HepG2 (cell line): ENCODE measurements around the gene HDLBP. TPM values are rescaled to one million over a fixed set of nuclear protein-coding genes. Genes with fewer than 3 reads are reported as not detected.

ENCODE experiments used
- ATF1 ChIP-seq: IDR thresholded peaks from 2 replicates; pipeline ENCODE4 v1.6.1; 2016; ENCODE audit warnings: mild to moderate bottlenecking, control low read depth
- CBFB ChIP-seq: sonication (generic); formaldehyde crosslinking; IDR thresholded peaks from 2 replicates; pipeline ENCODE4 v1.4.0; 2020; ENCODE audit warnings: missing genetic modification reagents
- CERS6 ChIP-seq: sonication (generic); formaldehyde crosslinking; IDR thresholded peaks from 2 replicates; pipeline ENCODE4 v1.5.0; 2020; ENCODE audit warnings: missing genetic modification reagents
- CSRNP1 ChIP-seq: sonication (generic); formaldehyde crosslinking; IDR thresholded peaks from 2 replicates; pipeline ENCODE4 v1.8.1; 2023; ENCODE audit warnings: mild to moderate bottlenecking, missing genetic modification reagents
- E2F5 ChIP-seq: sonication (generic); formaldehyde crosslinking; conservative IDR thresholded peaks from 2 replicates; pipeline ENCODE4 v1.4.0; 2020; ENCODE audit warnings: missing genetic modification reagents
- GABPB1 ChIP-seq: IDR thresholded peaks from 2 replicates; pipeline ENCODE4 v1.6.1; 2016; ENCODE audit warnings: mild to moderate bottlenecking, missing genetic modification reagents, moderate library complexity, missing compliant biosample characterization
- MYNN ChIP-seq: sonication (generic); formaldehyde crosslinking; IDR thresholded peaks from 2 replicates; pipeline ENCODE4 v1.4.0; 2020; ENCODE audit warnings: mild to moderate bottlenecking, low read depth, missing genetic modification reagents
- RCOR2 ChIP-seq: IDR thresholded peaks from 2 replicates; pipeline ENCODE4 v1.6.1; 2016; ENCODE audit warnings: missing biosample characterization, missing genetic modification reagents
- SETDB1 ChIP-seq: sonication (generic); formaldehyde crosslinking; IDR thresholded peaks from 2 replicates; pipeline ENCODE4 v1.5.1; 2020; ENCODE audit warnings: missing genetic modification reagents, mild to moderate bottlenecking, borderline replicate concordance
- SKIL ChIP-seq: sonication (generic); formaldehyde crosslinking; IDR thresholded peaks from 2 replicates; pipeline ENCODE4 v1.8.0; 2022; ENCODE audit warnings: missing genetic modification reagents, mild to moderate bottlenecking, moderate library complexity, borderline replicate concordance
- SOX6 ChIP-seq, 2 experiments: fragments of 450-650 bp in 1 of 2; sonication (generic) in 1 of 2; formaldehyde crosslinking in 1 of 2; IDR thresholded peaks; 2 replicates each; pipeline versions ENCODE4 v1.4.0 to v1.6.1; 2017 to 2020; ENCODE audit warnings: antibody characterized with exemption in 1 of 2, mild to moderate bottlenecking in 1 of 2, missing genetic modification reagents in 1 of 2
- TRIM22 ChIP-seq: fragments of 450-650 bp; IDR thresholded peaks from 2 replicates; pipeline ENCODE4 v1.6.1; 2017
- TSC22D2 ChIP-seq: sonication (generic); formaldehyde crosslinking; IDR thresholded peaks from 2 replicates; pipeline ENCODE4 v1.5.1; 2020; ENCODE audit warnings: missing genetic modification reagents, mild to moderate bottlenecking, borderline replicate concordance
- ZFYVE20 ChIP-seq: sonication (generic); formaldehyde crosslinking; IDR thresholded peaks from 2 replicates; pipeline ENCODE4 v1.8.0; 2023; ENCODE audit warnings: low read depth, mild to moderate bottlenecking, moderate library complexity, missing genetic modification reagents, borderline replicate concordance
- ZKSCAN8 ChIP-seq: IDR thresholded peaks from 2 replicates; pipeline ENCODE4 v1.6.1; 2016; ENCODE audit warnings: borderline replicate concordance, missing genetic modification reagents, missing compliant biosample characterization
- ZNF12 ChIP-seq: sonication (generic); formaldehyde crosslinking; IDR thresholded peaks from 2 replicates; pipeline ENCODE4 v1.5.0; 2020; ENCODE audit warnings: missing genetic modification reagents
- ZNF550 ChIP-seq: sonication (generic); formaldehyde crosslinking; IDR thresholded peaks from 2 replicates; pipeline ENCODE4 v1.4.0; 2020; ENCODE audit warnings: mild to moderate bottlenecking, missing genetic modification reagents, borderline replicate concordance
- ZNF563 ChIP-seq: sonication (generic); formaldehyde crosslinking; IDR thresholded peaks from 2 replicates; pipeline ENCODE4 v1.8.0; 2022; ENCODE audit warnings: mild to moderate bottlenecking, moderate library complexity, missing genetic modification reagents
- ZNF766 ChIP-seq: sonication (generic); formaldehyde crosslinking; IDR thresholded peaks from 2 replicates; pipeline ENCODE4 v1.5.0; 2020; ENCODE audit warnings: missing genetic modification reagents, borderline replicate concordance
- ZNF792 ChIP-seq: IDR thresholded peaks from 2 replicates; pipeline ENCODE4 v1.6.1; 2016
- polyA plus RNA-seq, 8 experiments: library from polyadenylated mRNA; depleted of rRNA in 3 of 8; stranded (reverse) in 7 of 8; unstranded in 1 of 8; fragments of >200 nt; fragmentation: Illumina TruSeq in 4 of 8; extraction: Trizol in 4 of 8; gene quantifications; 2 replicates each; pipeline versions ENCODE4 v1.2.1 to v1.2.3, GENCODE V29; 2011 to 2016; ENCODE audit warnings: low read depth in 4 of 8, missing spikeins in 1 of 8, mixed read lengths in 1 of 8; ENCODE audit not compliant: insufficient read depth in 1 of 8
- total RNA-seq, 5 experiments: library from RNA; depleted of rRNA; stranded (reverse); fragments of >200 nt; fragmentation: Illumina TruSeq; extraction: Trizol; gene quantifications; 2 replicates each; pipeline ENCODE4 v1.2.3, GENCODE V29; 2016; ENCODE audit warnings: low read depth in 1 of 5
- TF ChIP-seq, protein P1 (sequence below): IDR thresholded peaks from 2 replicates; pipeline ENCODE4 v1.6.1; 2018; ENCODE audit warnings: missing genetic modification reagents, mild to moderate bottlenecking, missing compliant biosample characterization

HDLBP gene
- total and polyA plus RNA-seq, 2 of the 13 experiments (the other 11 are each of a cell fraction or from before 2014, with no cell fraction given), result 464 to 707 TPM

- TF ChIP-seq ZKSCAN8 (CRISPR knock-in tag), result no peak
- TF ChIP-seq ZNF550, result peak; percentile 92
- TF ChIP-seq E2F5, result no peak; the same call in 1 of the 2 replicates
- TF ChIP-seq SOX6 (IDR thresholded peaks at IDR 0.05), result no peak
- peak; percentile 56; the same call in 1 of the 2 replicates for TF ChIP-seq SOX6 (CRISPR knock-in tag; IDR thresholded peaks at IDR 0.05)
- no peak for TF ChIP-seq RCOR2
- TF ChIP-seq ZNF563, result peak; percentile 61; the same call in 1 of the 2 replicates
- no peak; the same call in 1 of the 2 replicates for TF ChIP-seq ZNF766 (CRISPR knock-in tag)
- TF ChIP-seq GABPB1 (CRISPR knock-in tag), result peak; percentile 80
- TF ChIP-seq, protein P1, sequence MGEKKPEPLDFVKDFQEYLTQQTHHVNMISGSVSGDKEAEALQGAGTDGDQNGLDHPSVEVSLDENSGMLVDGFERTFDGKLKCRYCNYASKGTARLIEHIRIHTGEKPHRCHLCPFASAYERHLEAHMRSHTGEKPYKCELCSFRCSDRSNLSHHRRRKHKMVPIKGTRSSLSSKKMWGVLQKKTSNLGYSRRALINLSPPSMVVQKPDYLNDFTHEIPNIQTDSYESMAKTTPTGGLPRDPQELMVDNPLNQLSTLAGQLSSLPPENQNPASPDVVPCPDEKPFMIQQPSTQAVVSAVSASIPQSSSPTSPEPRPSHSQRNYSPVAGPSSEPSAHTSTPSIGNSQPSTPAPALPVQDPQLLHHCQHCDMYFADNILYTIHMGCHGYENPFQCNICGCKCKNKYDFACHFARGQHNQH (CRISPR knock-in tag), result no peak
- peak; percentile 61; the same call in 1 of the 2 replicates for TF ChIP-seq ZNF12 (CRISPR knock-in tag)
- no peak; the same call in 1 of the 2 replicates for TF ChIP-seq CBFB (CRISPR knock-in tag)
- no peak; the same call in 1 of the 2 replicates for TF ChIP-seq ZFYVE20 (CRISPR knock-in tag)
- TF ChIP-seq TSC22D2, result no peak
- TF ChIP-seq ATF1, result no peak
- TF ChIP-seq CERS6, result no peak
- TF ChIP-seq ZNF792 (CRISPR knock-in tag), result no peak
- no peak for TF ChIP-seq SKIL (CRISPR knock-in tag)
- TF ChIP-seq TRIM22, result no peak
- TF ChIP-seq CSRNP1, result no peak
- TF ChIP-seq MYNN, result no peak
- TF ChIP-seq SETDB1 (CRISPR knock-in tag), result 0 out of 2 replicates have a peak, but pooled peaks have one; percentile 60
Measured at GRCh38 chr2:241315879-241316631, 583 bp upstream of the HDLBP start, which contains the start of gene SEPTIN2 (continued).
